Hepatocyte (in vitro differentiated cells): Measurements from ENCODE around the gene ARHGEF10L. TPM values are rescaled to one million over a fixed set of nuclear protein-coding genes. Genes with fewer than 3 reads are reported as not detected.

Source experiments
- DNase-seq: peaks from one replicate; pipeline ENCODE4 v3.0.0-alpha.2; 2016; ENCODE audit warnings: low spot score
- H2AFZ ChIP-seq: fragments of 200-600 bp; sonication (generic); 2 replicates; pipeline ENCODE4 v1.6.0; 2016; ENCODE audit warnings: antibody characterized with exemption, mild to moderate bottlenecking
- H3K27ac ChIP-seq: fragments of 200-600 bp; sonication (generic); 2 replicates; pipeline ENCODE4 v1.5.1; 2016; ENCODE audit warnings: mild to moderate bottlenecking
- H3K27me3 ChIP-seq: fragments of 200-600 bp; sonication (generic); 2 replicates; pipeline ENCODE4 v1.6.1; 2016
- H3K36me3 ChIP-seq: fragments of 200-600 bp; sonication (generic); replicated peaks from 2 replicates; pipeline ENCODE4 v1.5.1; 2016; ENCODE audit warnings: low read depth; ENCODE audit not compliant: insufficient read depth
- H3K4me1 ChIP-seq: fragments of 200-600 bp; sonication (generic); 2 replicates; pipeline ENCODE4 v1.5.1; 2016; ENCODE audit warnings: mild to moderate bottlenecking, moderate library complexity; ENCODE audit not compliant: insufficient read depth
- H3K4me2 ChIP-seq: fragments of 200-600 bp; sonication (generic); 2 replicates; pipeline ENCODE4 v1.6.0; 2016
- H3K4me3 ChIP-seq: fragments of 200-600 bp; sonication (generic); 2 replicates; pipeline ENCODE4 v1.5.1; 2016; ENCODE audit warnings: mild to moderate bottlenecking
- H3K79me2 ChIP-seq: fragments of 200-600 bp; sonication (generic); 2 replicates; pipeline ENCODE4 v1.6.0; 2017; ENCODE audit warnings: mild to moderate bottlenecking
- H3K9me2 ChIP-seq: fragments of 200-600 bp; sonication (generic); replicated peaks from 2 replicates; pipeline ENCODE4 v1.6.0; 2017; ENCODE audit warnings: mild to moderate bottlenecking; ENCODE audit not compliant: insufficient read depth
- H3K9me3 ChIP-seq: fragments of 200-600 bp; sonication (generic); 2 replicates; pipeline ENCODE4 v1.5.1; 2016; ENCODE audit warnings: low read depth, mild to moderate bottlenecking
- H4K20me1 ChIP-seq: fragments of 200-600 bp; sonication (generic); 2 replicates; pipeline ENCODE4 v1.6.0; 2016; ENCODE audit warnings: mild to moderate bottlenecking; ENCODE audit not compliant: insufficient read depth, poor library complexity, severe bottlenecking
- EZH2 ChIP-seq: fragments of 200-600 bp; sonication (generic); IDR thresholded peaks from 2 replicates; pipeline ENCODE4 v1.6.1; 2016; ENCODE audit warnings: antibody characterized with exemption, mild to moderate bottlenecking, borderline replicate concordance
- EZH2phosphoT487 ChIP-seq: fragments of 200-600 bp; sonication (generic); IDR thresholded peaks from one replicate; pipeline ENCODE4 v1.6.1; 2018; ENCODE audit warnings: antibody characterized with exemption, mild to moderate bottlenecking, low read depth, moderate library complexity; ENCODE audit not compliant: unreplicated experiment, severe bottlenecking
- WGBS: methylation state at CpG from one replicate; pipeline ENCODE4 v1.1.6; 2016; ENCODE audit warnings: low lambda C conversion rate; ENCODE audit errors: missing lambda C conversion rate; 5-methylcytosine and 5-hydroxymethylcytosine counted together
- polyA plus RNA-seq: library from polyadenylated mRNA; unstranded; fragments of >200 nt; fragmentation: Nextera tagmentation; extraction: Ambion mirVana; gene quantifications from 2 replicates; pipeline ENCODE4 v1.2.1, GENCODE V29; 2016
- total RNA-seq: library from RNA; depleted of rRNA; stranded (reverse); fragments of >200 nt; gene quantifications from 2 replicates; pipeline ENCODE4 v1.2.3, GENCODE V29; 2014
- TF ChIP-seq, protein P1 (sequence below): fragments of 200-600 bp; sonication (generic); IDR thresholded peaks from 2 replicates; pipeline ENCODE4 v1.5.1; 2016; ENCODE audit warnings: antibody characterized with exemption, mild to moderate bottlenecking; ENCODE audit not compliant: poor library complexity

The ARHGEF10L gene
- total and polyA plus RNA-seq, 2 experiments from 2014 or later: 40.4 to 48.3 TPM

GRCh38 chr1:17717594-17718535 lies 178.4 kb downstream of the ARHGEF10L start:
- Histone ChIP-seq H3K4me2 (no peak overlapping the region), H3K27me3 (no peaks in the 10 kb centered on the region), H2AFZ (no peak overlapping the region), H3K4me3 (no peak overlapping the region), H3K9me2 (no peaks in the 10 kb centered on the region), H3K27ac (no peak overlapping the region), H3K79me2 (no peaks in the 10 kb centered on the region), H4K20me1 (no peaks in the 10 kb centered on the region), H3K4me1 (no peaks in the 10 kb centered on the region), H3K9me3 (no peaks in the 10 kb centered on the region), H3K36me3 (no peaks in the 10 kb centered on the region)
- WGBS: 83% methylated on average over 24 of the region's 25 CpGs
- no peak for TF ChIP-seq EZH2
- no peak for TF ChIP-seq EZH2phosphoT487
- TF ChIP-seq, protein P1, sequence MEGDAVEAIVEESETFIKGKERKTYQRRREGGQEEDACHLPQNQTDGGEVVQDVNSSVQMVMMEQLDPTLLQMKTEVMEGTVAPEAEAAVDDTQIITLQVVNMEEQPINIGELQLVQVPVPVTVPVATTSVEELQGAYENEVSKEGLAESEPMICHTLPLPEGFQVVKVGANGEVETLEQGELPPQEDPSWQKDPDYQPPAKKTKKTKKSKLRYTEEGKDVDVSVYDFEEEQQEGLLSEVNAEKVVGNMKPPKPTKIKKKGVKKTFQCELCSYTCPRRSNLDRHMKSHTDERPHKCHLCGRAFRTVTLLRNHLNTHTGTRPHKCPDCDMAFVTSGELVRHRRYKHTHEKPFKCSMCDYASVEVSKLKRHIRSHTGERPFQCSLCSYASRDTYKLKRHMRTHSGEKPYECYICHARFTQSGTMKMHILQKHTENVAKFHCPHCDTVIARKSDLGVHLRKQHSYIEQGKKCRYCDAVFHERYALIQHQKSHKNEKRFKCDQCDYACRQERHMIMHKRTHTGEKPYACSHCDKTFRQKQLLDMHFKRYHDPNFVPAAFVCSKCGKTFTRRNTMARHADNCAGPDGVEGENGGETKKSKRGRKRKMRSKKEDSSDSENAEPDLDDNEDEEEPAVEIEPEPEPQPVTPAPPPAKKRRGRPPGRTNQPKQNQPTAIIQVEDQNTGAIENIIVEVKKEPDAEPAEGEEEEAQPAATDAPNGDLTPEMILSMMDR: no peak
- DNase-seq: no peak

DNA sequence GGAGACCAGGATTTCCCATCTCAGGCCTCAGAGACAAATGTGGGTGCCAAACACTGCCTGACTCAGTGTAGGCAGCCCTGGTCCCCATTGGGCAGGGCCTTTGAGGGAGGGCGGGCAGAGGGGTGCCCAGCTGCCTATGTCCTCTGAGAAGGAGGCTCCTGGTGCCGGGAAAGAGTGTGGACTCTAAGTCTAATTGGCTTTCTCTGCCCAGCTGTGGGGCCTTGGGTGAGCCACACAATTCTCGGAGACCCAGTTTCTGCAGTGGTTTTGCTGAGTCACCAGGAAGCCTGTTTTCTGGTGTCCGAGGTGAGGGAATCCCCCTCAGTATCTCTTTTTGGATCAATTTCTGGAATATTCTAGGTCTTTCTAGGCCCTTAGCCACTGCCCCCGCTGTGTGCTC lies 180.4 kb downstream of the ARHGEF10L start:
- Histone ChIP-seq H3K4me1 (no peaks in the 10 kb centered on the region), H3K4me3 (no peak overlapping the region), H3K9me3 (no peaks in the 10 kb centered on the region), H3K9me2 (no peaks in the 10 kb centered on the region), H4K20me1 (no peaks in the 10 kb centered on the region), H3K4me2 (no peak overlapping the region), H3K27ac (no peak overlapping the region), H3K27me3 (no peaks in the 10 kb centered on the region), H2AFZ (no peak overlapping the region), H3K36me3 (no peaks in the 10 kb centered on the region), H3K79me2 (no peaks in the 10 kb centered on the region)
- 86% methylated on average over 5 of the region's 5 CpGs for WGBS
- no peak for DNase-seq
- no peak for TF ChIP-seq EZH2
- no peak for TF ChIP-seq EZH2phosphoT487
- TF ChIP-seq, protein P1: no peak

- no peaks in the 10 kb centered on the region for H3K36me3 ChIP-seq
- H3K9me2 ChIP-seq: no peaks in the 10 kb centered on the region
- no peaks in the 10 kb centered on the region for H3K9me3 ChIP-seq
- no peak overlapping the region for H3K27ac ChIP-seq
- H3K79me2 ChIP-seq: no peaks in the 10 kb centered on the region
- H2AFZ ChIP-seq: no peak overlapping the region
- no peaks in the 10 kb centered on the region for H3K27me3 ChIP-seq
- no peaks in the 10 kb centered on the region for H4K20me1 ChIP-seq
- WGBS: 98% methylated on average over 2 of the region's 2 CpGs
- H3K4me2 ChIP-seq: no peak overlapping the region
- DNase-seq: no peak
- no peak for TF ChIP-seq EZH2phosphoT487
- no peak for TF ChIP-seq EZH2
- TF ChIP-seq, protein P1: no peak
- H3K4me3 ChIP-seq: no peak overlapping the region
- no peaks in the 10 kb centered on the region for H3K4me1 ChIP-seq
Measured at GRCh38 chr1:17721444-17721843, 181.9 kb downstream of the ARHGEF10L start.
